Neural progenitor cell (in vitro differentiated cells): ENCODE results near the gene TOM1. TPM values are rescaled to one million over a fixed set of nuclear protein-coding genes. Genes with fewer than 3 reads are reported as not detected.

Source experiments
- DNase-seq: peaks from one replicate; pipeline ENCODE4 v3.0.0-alpha.2; 2016; ENCODE audit warnings: low spot score
- H2AFZ ChIP-seq: fragments of 200-600 bp; sonication (generic); replicated peaks from 2 replicates; pipeline ENCODE4 v1.6.1; 2016; ENCODE audit warnings: antibody characterized with exemption
- H3F3A ChIP-seq: fragments of 200-600 bp; sonication (generic); 2 replicates; pipeline ENCODE4 v1.6.1; 2016; ENCODE audit warnings: antibody characterized with exemption, low read depth
- H3K27ac ChIP-seq: fragments of 200-600 bp; sonication (generic); 2 replicates; pipeline ENCODE4 v1.5.1; 2016; ENCODE audit warnings: mild to moderate bottlenecking
- H3K27me3 ChIP-seq: fragments of 200-600 bp; sonication (generic); 2 replicates; pipeline ENCODE4 v1.6.1; 2016; ENCODE audit warnings: mild to moderate bottlenecking, moderate library complexity
- H3K36me3 ChIP-seq: fragments of 200-600 bp; sonication (generic); 2 replicates; pipeline ENCODE4 v1.5.1; 2016
- H3K4me1 ChIP-seq: fragments of 200-600 bp; sonication (generic); 2 replicates; pipeline ENCODE4 v1.6.1; 2016; ENCODE audit warnings: mixed run types
- H3K4me2 ChIP-seq: fragments of 200-600 bp; sonication (generic); 2 replicates; pipeline ENCODE4 v1.6.1; 2016
- H3K4me3 ChIP-seq: fragments of 200-600 bp; sonication (generic); 2 replicates; pipeline ENCODE4 v1.5.1; 2016
- H3K79me2 ChIP-seq: fragments of 200-600 bp; sonication (generic); 2 replicates; pipeline ENCODE4 v1.6.1; 2016; ENCODE audit warnings: low read depth
- H3K9ac ChIP-seq: fragments of 200-600 bp; sonication (generic); 2 replicates; pipeline ENCODE4 v1.6.1; 2016
- H3K9me3 ChIP-seq: fragments of 200-600 bp; sonication (generic); 2 replicates; pipeline ENCODE4 v1.5.1; 2016; ENCODE audit warnings: low read depth
- H4K20me1 ChIP-seq: fragments of 200-600 bp; sonication (generic); 2 replicates; pipeline ENCODE4 v1.6.1; 2016; ENCODE audit warnings: low read depth
- H3K27ac Mint-ChIP-seq: 3 replicates; pipeline ENCODE4 v1.8.0; 2021; ENCODE audit warnings: mixed read lengths
- H3K27me3 Mint-ChIP-seq: 2 replicates; pipeline ENCODE4 v1.8.0; 2022; ENCODE audit warnings: low read depth, mild to moderate bottlenecking, inconsistent platforms, moderate library complexity, mixed read lengths; ENCODE audit not compliant: insufficient read depth
- H3K36me3 Mint-ChIP-seq: 3 replicates; pipeline ENCODE4 v1.8.0; 2021; ENCODE audit warnings: mixed read lengths
- H3K4me1 Mint-ChIP-seq: 3 replicates; pipeline ENCODE4 v1.8.0; 2021; ENCODE audit warnings: mixed read lengths
- H3K4me3 Mint-ChIP-seq: 3 replicates; pipeline ENCODE4 v1.8.0; 2021; ENCODE audit warnings: mild to moderate bottlenecking, moderate library complexity, mixed read lengths
- H3K9me3 Mint-ChIP-seq: 3 replicates; pipeline ENCODE4 v1.8.0; 2020; ENCODE audit warnings: mixed read lengths
- CTCF ChIP-seq: fragments of 200-600 bp; sonication (generic); IDR thresholded peaks from 2 replicates; pipeline ENCODE4 v1.5.1; 2017; ENCODE audit warnings: antibody characterized with exemption, mild to moderate bottlenecking
- EZH2 ChIP-seq: fragments of 200-600 bp; sonication (generic); IDR thresholded peaks from 2 replicates; pipeline ENCODE4 v1.6.1; 2017; ENCODE audit warnings: antibody characterized with exemption, mild to moderate bottlenecking, moderate library complexity
- EZH2phosphoT487 ChIP-seq: fragments of 200-600 bp; sonication (generic); IDR thresholded peaks from 2 replicates; pipeline ENCODE4 v1.6.1; 2017; ENCODE audit warnings: antibody characterized with exemption
- total RNA-seq: library from RNA; depleted of rRNA; stranded (reverse); fragments of >200 nt; gene quantifications from 2 replicates; pipeline ENCODE4 v1.2.3, GENCODE V29; 2015; ENCODE audit warnings: low replicate concordance

Gene TOM1
- total RNA-seq, 1 donor from 2014 or later, result 28.6 TPM

DNA sequence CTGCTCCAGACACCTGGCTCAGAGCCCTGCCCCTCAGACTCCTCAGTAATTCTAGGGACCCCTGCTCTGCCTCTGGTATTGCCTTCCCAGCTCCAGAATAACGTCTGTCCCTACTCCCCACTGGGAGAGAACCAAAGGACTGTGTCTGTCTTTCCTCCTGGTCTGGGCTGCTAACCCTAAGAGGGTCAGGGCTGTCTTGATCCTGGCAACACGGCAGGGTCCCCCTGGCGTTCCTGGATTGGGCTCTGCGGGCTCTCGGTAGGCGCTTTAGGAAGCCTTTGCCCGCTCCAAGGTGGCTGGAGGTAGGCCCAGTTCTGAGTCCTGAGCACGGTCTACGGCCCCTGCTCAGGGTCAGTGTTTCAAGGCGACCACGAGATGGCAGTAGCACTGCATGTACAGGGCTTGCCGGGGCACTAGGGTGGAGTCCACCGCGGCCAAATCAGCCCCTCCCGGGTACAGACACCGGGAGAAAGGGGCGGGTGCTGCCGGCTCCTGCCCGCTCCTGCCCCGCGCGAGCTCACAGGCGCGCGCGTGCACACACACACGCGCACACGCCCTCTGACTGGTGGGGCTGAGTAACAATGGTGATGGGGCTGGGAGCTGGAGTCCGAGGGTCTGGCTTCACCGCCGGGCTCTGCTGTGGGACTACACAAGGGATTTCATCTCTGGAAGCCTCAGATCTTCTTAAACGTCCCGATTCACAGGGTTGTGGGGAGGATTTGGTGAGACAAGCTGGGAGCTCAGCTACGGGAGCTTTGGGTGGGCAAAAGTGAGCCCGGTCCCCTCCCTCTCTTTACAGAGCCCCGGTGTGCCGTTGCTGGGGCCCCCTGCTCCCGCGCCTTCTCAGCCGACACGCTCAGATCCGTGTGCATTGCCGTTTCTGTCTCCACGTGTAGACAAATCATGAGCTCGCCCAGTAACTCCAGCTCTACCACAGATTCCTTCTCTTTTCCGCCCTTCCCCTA, 51.1 kb downstream of the TOM1 start:
- DNase-seq, result peak; percentile 93
- Histone ChIP-seq H2AFZ (peak overlapping the region; percentile 91), H3K27ac (no peak overlapping the region), H3K27me3 (peaks cover 10% of the 10 kb centered on the region), H4K20me1 (no peaks in the 10 kb centered on the region), H3K79me2 (no peaks in the 10 kb centered on the region), H3K9me3 (no peaks in the 10 kb centered on the region), H3K4me2 (peak overlapping the region; percentile 88), H3K9ac (no peak overlapping the region), H3F3A (peaks cover 28% of the 10 kb centered on the region), H3K36me3 (no peaks in the 10 kb centered on the region), H3K4me3 (peak overlapping the region; percentile 58), H3K4me1 (peaks cover 15% of the 10 kb centered on the region)
- Mint-ChIP-seq H3K27ac (peak overlapping the region; percentile 89), H3K27me3 (peaks cover 4% of the 10 kb centered on the region), H3K4me3 (peak overlapping the region; percentile 90), H3K4me1 (peaks cover 26% of the 10 kb centered on the region), H3K36me3 (no peaks in the 10 kb centered on the region), H3K9me3 (no peaks in the 10 kb centered on the region)
- no peak for TF ChIP-seq EZH2
- no peak for TF ChIP-seq EZH2phosphoT487
- TF ChIP-seq CTCF, result peak; percentile 84

- Histone ChIP-seq H3K4me2 (no peak overlapping the region), H3K9ac (no peak overlapping the region), H3K27ac (no peak overlapping the region), H3K36me3 (no peaks in the 10 kb centered on the region), H3K4me3 (no peak overlapping the region), H3K27me3 (peaks cover 10% of the 10 kb centered on the region), H4K20me1 (no peaks in the 10 kb centered on the region), H3K9me3 (no peaks in the 10 kb centered on the region), H3K4me1 (peaks cover 15% of the 10 kb centered on the region), H3F3A (peaks cover 28% of the 10 kb centered on the region), H3K79me2 (no peaks in the 10 kb centered on the region), H2AFZ (peak overlapping the region; percentile 34)
- Mint-ChIP-seq H3K9me3 (no peaks in the 10 kb centered on the region), H3K4me1 (peaks cover 26% of the 10 kb centered on the region), H3K4me3 (peak overlapping the region; percentile 55), H3K27ac (peak overlapping the region; percentile 94), H3K27me3 (peaks cover 4% of the 10 kb centered on the region), H3K36me3 (no peaks in the 10 kb centered on the region)
- peak; percentile 74 for DNase-seq
- TF ChIP-seq EZH2phosphoT487 (no peak), CTCF (peak; percentile 62)
These were observed 52.8 kb downstream of the TOM1 start for GRCh38 chr22:35352214-35353111.

DNA sequence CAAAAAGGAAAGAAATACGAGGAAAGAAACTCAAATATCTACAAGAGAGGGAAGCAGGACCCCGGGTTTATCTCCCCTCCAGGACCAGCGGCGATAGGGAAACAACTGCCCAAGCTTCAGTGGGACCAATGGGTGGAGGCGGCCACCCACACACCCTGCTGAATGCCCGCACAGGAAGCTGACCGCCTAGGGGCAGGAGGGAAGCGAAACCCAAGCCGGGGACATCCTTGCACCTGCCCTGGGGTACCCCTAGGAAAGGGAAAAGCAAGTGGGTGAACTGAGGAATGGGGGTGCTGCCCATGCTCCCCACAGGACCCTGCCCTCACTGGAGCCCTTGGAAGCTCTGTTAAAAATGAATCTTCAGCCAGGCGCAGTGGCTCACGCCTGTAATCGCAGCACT, 53.6 kb downstream of the TOM1 start:
- no peak overlapping the region for H2AFZ ChIP-seq
- no peaks in the 10 kb centered on the region for H4K20me1 ChIP-seq
- no peaks in the 10 kb centered on the region for H3K79me2 ChIP-seq
- DNase-seq, result no peak
- H3K27me3 Mint-ChIP-seq, result peaks cover 7% of the 10 kb centered on the region
- no peak overlapping the region for H3K9ac ChIP-seq
- peaks cover 15% of the 10 kb centered on the region for H3K4me1 ChIP-seq
- H3K36me3 ChIP-seq, result no peaks in the 10 kb centered on the region
- no peak overlapping the region for H3K4me3 Mint-ChIP-seq
- H3K36me3 Mint-ChIP-seq, result no peaks in the 10 kb centered on the region
- H3K9me3 ChIP-seq, result no peaks in the 10 kb centered on the region
- H3K27ac ChIP-seq, result no peak overlapping the region
- peaks cover 26% of the 10 kb centered on the region for H3K4me1 Mint-ChIP-seq
- no peaks in the 10 kb centered on the region for H3K9me3 Mint-ChIP-seq
- peaks cover 28% of the 10 kb centered on the region for H3F3A ChIP-seq
- H3K27me3 ChIP-seq, result peaks cover 10% of the 10 kb centered on the region
- no peak overlapping the region for H3K4me2 ChIP-seq
- no peak overlapping the region for H3K4me3 ChIP-seq
- TF ChIP-seq CTCF (no peak), EZH2phosphoT487 (no peak), EZH2 (no peak)
- no peak overlapping the region for H3K27ac Mint-ChIP-seq
